Measurements from ENCODE around the gene LIN28A.

LIN28A gene

DNA sequence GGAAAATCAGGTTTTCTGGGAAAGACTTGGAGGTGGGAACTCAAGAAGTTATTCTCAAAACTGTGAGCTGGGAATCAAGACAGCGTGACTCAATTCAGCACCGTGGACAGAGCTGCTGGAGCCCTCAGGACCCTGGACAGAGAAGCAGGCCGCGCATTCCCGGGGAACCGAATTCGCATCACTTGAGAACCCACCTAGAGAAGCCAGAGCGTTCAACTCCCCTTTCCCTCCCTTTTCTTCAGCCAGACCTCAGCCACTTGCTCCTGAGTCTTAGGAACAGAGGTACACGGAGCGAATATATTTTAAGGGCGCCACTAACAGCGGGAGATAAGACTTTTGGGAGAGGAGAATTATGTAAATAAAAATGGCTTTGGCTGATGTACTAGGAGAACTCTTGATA, 2.0 kb upstream of the LIN28A start:
- peak; percentile 54 for DNase-seq (ENCODE audit: low read depth, low spot score)
- no peaks in the 10 kb centered on the region for H3K9me3 ChIP-seq (ENCODE audit: control insufficient read depth, insufficient read depth, low read length)
- no peaks in the 10 kb centered on the region for H3K27me3 ChIP-seq (ENCODE audit: control insufficient read depth, insufficient read depth, low read length)
- WGBS (ENCODE audit: insufficient coverage, insufficient read length), result no CpG with 5 or more reads among the region's 12 CpGs
- H3K4me3 ChIP-seq (ENCODE audit: low read length), result no peak overlapping the region; the same call in 1 of the 2 replicates
- no peak overlapping the region for H3K27ac ChIP-seq (ENCODE audit: low read length)
- H3K36me3 ChIP-seq (ENCODE audit: control insufficient read depth, insufficient read depth, low read length), result peaks cover 12% of the 10 kb centered on the region; the same call in 1 of the 2 replicates
- peaks cover 1% of the 10 kb centered on the region; the same call in 1 of the 2 replicates for H3K4me1 ChIP-seq (ENCODE audit: control insufficient read depth, insufficient read depth, low read length)

- H3K9me3 ChIP-seq (ENCODE audit: control insufficient read depth, insufficient read depth, low read length), result no peaks in the 10 kb centered on the region
- peaks cover 1% of the 10 kb centered on the region; the same call in 1 of the 2 replicates for H3K4me1 ChIP-seq (ENCODE audit: control insufficient read depth, insufficient read depth, low read length)
- peaks cover 12% of the 10 kb centered on the region; the same call in 1 of the 2 replicates for H3K36me3 ChIP-seq (ENCODE audit: control insufficient read depth, insufficient read depth, low read length)
- peak; percentile 50 for DNase-seq (ENCODE audit: low read depth, low spot score)
- H3K27ac ChIP-seq (ENCODE audit: low read length), result no peak overlapping the region
- WGBS (ENCODE audit: insufficient coverage, insufficient read length), result no CpG with 5 or more reads among the region's 16 CpGs
- no peaks in the 10 kb centered on the region for H3K27me3 ChIP-seq (ENCODE audit: control insufficient read depth, insufficient read depth, low read length)
- H3K4me3 ChIP-seq (ENCODE audit: low read length), result peak overlapping the region; percentile 23; the same call in 1 of the 2 replicates
Observed at GRCh38 chr1:26409191-26409807, 1.3 kb upstream of the LIN28A start.

DNA sequence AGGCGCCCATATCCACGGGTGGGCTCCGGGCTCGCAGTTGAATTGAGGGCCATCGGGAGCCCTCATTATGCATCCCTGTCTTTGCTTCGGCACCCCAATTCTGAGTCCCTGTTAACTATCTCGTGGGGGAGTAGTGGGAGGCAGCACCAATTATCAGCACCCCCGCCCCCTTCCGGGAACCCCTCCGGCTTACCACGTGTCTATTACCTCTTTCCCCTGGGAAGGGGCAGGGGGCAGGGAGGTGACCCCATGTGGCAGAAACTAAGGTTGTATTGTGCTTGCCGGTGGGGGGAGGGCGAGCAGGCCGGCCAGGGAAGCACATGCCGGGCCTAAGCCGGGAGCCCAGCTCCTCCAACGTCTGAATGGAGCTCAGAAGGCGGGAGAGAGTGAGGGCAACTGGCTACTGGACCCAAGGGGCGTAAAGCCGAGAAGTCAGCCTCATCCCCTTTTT, 1.0 kb downstream of the LIN28A start:
- no peaks in the 10 kb centered on the region for H3K9me3 ChIP-seq (ENCODE audit: control insufficient read depth, insufficient read depth, low read length)
- H3K4me3 ChIP-seq (ENCODE audit: low read length), result peak overlapping the region; percentile 97
- H3K4me1 ChIP-seq (ENCODE audit: control insufficient read depth, insufficient read depth, low read length), result peaks cover 2% of the 10 kb centered on the region; the same call in 1 of the 2 replicates
- peak overlapping the region; percentile 66 for H3K27ac ChIP-seq (ENCODE audit: low read length)
- DNase-seq (ENCODE audit: low read depth, low spot score), result no peak
- H3K36me3 ChIP-seq (ENCODE audit: control insufficient read depth, insufficient read depth, low read length), result peaks cover 12% of the 10 kb centered on the region; the same call in 1 of the 2 replicates
- no CpG with 5 or more reads among the region's 20 CpGs for WGBS (ENCODE audit: insufficient coverage, insufficient read length)
- no peaks in the 10 kb centered on the region for H3K27me3 ChIP-seq (ENCODE audit: control insufficient read depth, insufficient read depth, low read length)

DNA sequence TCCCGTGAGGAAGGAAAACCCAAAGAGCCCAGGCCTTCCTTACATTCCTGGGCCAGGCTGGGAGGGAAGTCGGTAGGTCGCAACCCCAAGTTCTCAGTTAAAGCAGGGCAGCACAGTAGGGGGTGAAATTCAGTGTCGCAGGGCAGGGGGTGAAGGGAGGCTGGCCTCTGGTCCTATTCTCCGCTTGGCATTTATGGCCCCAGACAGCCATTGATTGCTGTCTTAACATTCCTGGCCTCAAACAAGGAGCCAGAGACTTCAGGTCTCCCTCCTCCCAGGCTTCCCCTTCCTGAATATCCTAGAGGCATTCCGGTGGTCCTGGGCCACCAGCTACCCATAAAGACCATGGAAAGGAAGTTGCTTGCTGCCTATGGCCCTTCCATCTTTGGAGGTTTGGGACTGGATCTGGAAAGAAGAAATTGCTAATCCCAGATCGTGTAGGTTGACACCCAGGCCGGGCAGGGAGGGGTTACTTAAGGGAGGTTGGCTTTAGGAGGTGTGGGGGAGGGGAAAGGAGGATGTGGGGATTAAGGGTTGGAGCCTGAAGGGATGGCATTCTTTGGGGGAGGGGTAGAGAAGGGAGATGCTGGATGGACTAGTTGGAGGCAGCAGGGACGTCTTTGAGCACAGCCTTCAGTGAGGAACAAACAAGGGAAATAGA, 1.7 kb downstream of the LIN28A start:
- Histone ChIP-seq H3K36me3 (ENCODE audit: control insufficient read depth, insufficient read depth, low read length) (peaks cover 14% of the 10 kb centered on the region; the same call in 1 of the 2 replicates), H3K9me3 (ENCODE audit: control insufficient read depth, insufficient read depth, low read length) (no peaks in the 10 kb centered on the region), H3K4me1 (ENCODE audit: control insufficient read depth, insufficient read depth, low read length) (peaks cover 4% of the 10 kb centered on the region; the same call in 1 of the 2 replicates), H3K27ac (ENCODE audit: low read length) (peak overlapping the region; percentile 66), H3K4me3 (ENCODE audit: low read length) (peak overlapping the region; percentile 97; the same call in 1 of the 2 replicates), H3K27me3 (ENCODE audit: control insufficient read depth, insufficient read depth, low read length) (no peaks in the 10 kb centered on the region)
- WGBS (ENCODE audit: insufficient coverage, insufficient read length), result no CpG with 5 or more reads among the region's 9 CpGs
- peak; percentile 91 for DNase-seq (ENCODE audit: low read depth, low spot score)

DNA sequence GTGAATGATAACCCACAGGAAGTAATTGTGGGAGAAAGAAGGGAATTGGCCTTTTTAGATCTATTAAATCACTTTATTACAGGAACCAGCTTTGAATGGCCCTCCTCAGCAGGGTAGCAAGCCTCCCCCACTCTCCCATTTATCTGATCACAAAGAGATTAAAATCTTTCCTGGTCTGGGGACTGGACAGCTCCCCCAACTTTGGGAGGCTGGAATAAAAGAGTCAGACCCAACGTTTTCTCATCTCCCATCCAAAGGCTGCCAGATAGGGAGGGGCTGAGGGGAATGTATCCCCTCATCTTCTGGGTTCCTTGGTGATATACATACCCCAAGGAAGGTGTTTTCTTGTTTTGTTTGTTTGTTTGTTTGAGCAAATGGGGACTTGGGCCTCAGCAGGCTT, 2.4 kb downstream of the LIN28A start:
- Histone ChIP-seq H3K36me3 (ENCODE audit: control insufficient read depth, insufficient read depth, low read length) (peaks cover 16% of the 10 kb centered on the region; the same call in 1 of the 2 replicates), H3K27me3 (ENCODE audit: control insufficient read depth, insufficient read depth, low read length) (no peaks in the 10 kb centered on the region), H3K4me1 (ENCODE audit: control insufficient read depth, insufficient read depth, low read length) (peaks cover 5% of the 10 kb centered on the region; the same call in 1 of the 2 replicates), H3K4me3 (ENCODE audit: low read length) (peak overlapping the region; percentile 97; the same call in 1 of the 2 replicates), H3K9me3 (ENCODE audit: control insufficient read depth, insufficient read depth, low read length) (no peaks in the 10 kb centered on the region), H3K27ac (ENCODE audit: low read length) (no peak overlapping the region)
- no CpG with 5 or more reads among the region's 1 CpG for WGBS (ENCODE audit: insufficient coverage, insufficient read length)
- DNase-seq (ENCODE audit: low read depth, low spot score), result no peak

GRCh38 chr1:26417111-26417759, 6.6 kb downstream of the LIN28A start:
- H3K4me3 ChIP-seq (ENCODE audit: low read length), result no peak overlapping the region
- WGBS (ENCODE audit: insufficient coverage, insufficient read length), result no CpG with 5 or more reads among the region's 9 CpGs
- H3K27ac ChIP-seq (ENCODE audit: low read length), result no peak overlapping the region
- peaks cover 7% of the 10 kb centered on the region; the same call in 1 of the 2 replicates for H3K4me1 ChIP-seq (ENCODE audit: control insufficient read depth, insufficient read depth, low read length)
- peaks cover 8% of the 10 kb centered on the region; the same call in 1 of the 2 replicates for H3K36me3 ChIP-seq (ENCODE audit: control insufficient read depth, insufficient read depth, low read length)
- no peaks in the 10 kb centered on the region for H3K27me3 ChIP-seq (ENCODE audit: control insufficient read depth, insufficient read depth, low read length)
- H3K9me3 ChIP-seq (ENCODE audit: control insufficient read depth, insufficient read depth, low read length), result no peaks in the 10 kb centered on the region
- DNase-seq (ENCODE audit: low read depth, low spot score), result peak; percentile 87

GRCh38 chr1:26418865-26419349, 8.3 kb downstream of the LIN28A start:
- peaks cover 6% of the 10 kb centered on the region; the same call in 1 of the 2 replicates for H3K4me1 ChIP-seq (ENCODE audit: control insufficient read depth, insufficient read depth, low read length)
- no CpG with 5 or more reads among the region's 5 CpGs for WGBS (ENCODE audit: insufficient coverage, insufficient read length)
- H3K27me3 ChIP-seq (ENCODE audit: control insufficient read depth, insufficient read depth, low read length), result no peaks in the 10 kb centered on the region
- peaks cover 4% of the 10 kb centered on the region; the same call in 1 of the 2 replicates for H3K36me3 ChIP-seq (ENCODE audit: control insufficient read depth, insufficient read depth, low read length)
- H3K4me3 ChIP-seq (ENCODE audit: low read length), result no peak overlapping the region; the same call in 1 of the 2 replicates
- H3K27ac ChIP-seq (ENCODE audit: low read length), result peak overlapping the region; percentile 49
- H3K9me3 ChIP-seq (ENCODE audit: control insufficient read depth, insufficient read depth, low read length), result no peaks in the 10 kb centered on the region
- DNase-seq (ENCODE audit: low read depth, low spot score), result peak; percentile 96

DNA sequence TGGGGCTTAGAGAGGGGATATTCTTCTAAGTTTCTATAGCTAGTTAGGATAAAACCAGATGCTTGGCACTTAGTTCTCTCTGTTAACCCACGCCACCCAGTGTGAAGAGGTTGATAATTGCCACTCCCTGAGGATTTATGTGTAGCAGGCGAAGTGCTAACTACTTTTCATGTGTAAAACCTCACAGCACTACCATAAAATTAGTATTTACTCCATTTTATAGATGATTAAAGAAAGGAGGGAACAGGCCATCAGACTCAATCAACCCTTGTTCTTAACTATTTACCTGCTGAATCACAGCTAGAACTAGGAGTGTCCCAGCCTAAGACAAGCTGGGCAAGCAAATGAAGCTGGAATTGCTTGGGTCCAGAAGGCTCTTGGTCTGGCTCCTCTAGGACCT, 8.9 kb downstream of the LIN28A start:
- Histone ChIP-seq H3K36me3 (ENCODE audit: control insufficient read depth, insufficient read depth, low read length) (peaks cover 4% of the 10 kb centered on the region; the same call in 1 of the 2 replicates), H3K27me3 (ENCODE audit: control insufficient read depth, insufficient read depth, low read length) (no peaks in the 10 kb centered on the region), H3K27ac (ENCODE audit: low read length) (no peak overlapping the region), H3K4me3 (ENCODE audit: low read length) (no peak overlapping the region), H3K4me1 (ENCODE audit: control insufficient read depth, insufficient read depth, low read length) (peaks cover 6% of the 10 kb centered on the region; the same call in 1 of the 2 replicates), H3K9me3 (ENCODE audit: control insufficient read depth, insufficient read depth, low read length) (no peaks in the 10 kb centered on the region)
- no peak for DNase-seq (ENCODE audit: low read depth, low spot score)
- WGBS (ENCODE audit: insufficient coverage, insufficient read length), result no CpG with 5 or more reads among the region's 2 CpGs

GRCh38 chr1:26429721-26430120, 19.1 kb downstream of the LIN28A start:
- no CpG with 5 or more reads among the region's 2 CpGs for WGBS (ENCODE audit: insufficient coverage, insufficient read length)
- no peak overlapping the region for H3K4me3 ChIP-seq (ENCODE audit: low read length)
- peaks cover 25% of the 10 kb centered on the region for H3K36me3 ChIP-seq (ENCODE audit: control insufficient read depth, insufficient read depth, low read length)
- H3K9me3 ChIP-seq (ENCODE audit: control insufficient read depth, insufficient read depth, low read length), result no peaks in the 10 kb centered on the region
- no peaks in the 10 kb centered on the region for H3K27me3 ChIP-seq (ENCODE audit: control insufficient read depth, insufficient read depth, low read length)
- no peak overlapping the region for H3K27ac ChIP-seq (ENCODE audit: low read length)
- no peaks in the 10 kb centered on the region; the same call in 1 of the 2 replicates for H3K4me1 ChIP-seq (ENCODE audit: control insufficient read depth, insufficient read depth, low read length)
- DNase-seq (ENCODE audit: low read depth, low spot score), result no peak
